Myocyte (in vitro differentiated cells): Measurements from ENCODE around the gene ECE1. TPM values are rescaled to one million over a fixed set of nuclear protein-coding genes. Genes with fewer than 3 reads are reported as not detected.
A peak's percentile ranks its signal among the peaks of the same experiment; 100 is the strongest.

Source experiments
- DNase-seq: peaks from one replicate; pipeline ENCODE4 v3.0.0-alpha.2; 2012; ENCODE audit warnings: low read depth
- total RNA-seq: library from RNA; depleted of rRNA; stranded (reverse); fragments of >200 nt; gene quantifications from 2 replicates; pipeline ENCODE4 v1.2.3, GENCODE V29; 2014

Gene ECE1
- total RNA-seq, 1 donor from 2014 or later = 15.9 TPM

DNA sequence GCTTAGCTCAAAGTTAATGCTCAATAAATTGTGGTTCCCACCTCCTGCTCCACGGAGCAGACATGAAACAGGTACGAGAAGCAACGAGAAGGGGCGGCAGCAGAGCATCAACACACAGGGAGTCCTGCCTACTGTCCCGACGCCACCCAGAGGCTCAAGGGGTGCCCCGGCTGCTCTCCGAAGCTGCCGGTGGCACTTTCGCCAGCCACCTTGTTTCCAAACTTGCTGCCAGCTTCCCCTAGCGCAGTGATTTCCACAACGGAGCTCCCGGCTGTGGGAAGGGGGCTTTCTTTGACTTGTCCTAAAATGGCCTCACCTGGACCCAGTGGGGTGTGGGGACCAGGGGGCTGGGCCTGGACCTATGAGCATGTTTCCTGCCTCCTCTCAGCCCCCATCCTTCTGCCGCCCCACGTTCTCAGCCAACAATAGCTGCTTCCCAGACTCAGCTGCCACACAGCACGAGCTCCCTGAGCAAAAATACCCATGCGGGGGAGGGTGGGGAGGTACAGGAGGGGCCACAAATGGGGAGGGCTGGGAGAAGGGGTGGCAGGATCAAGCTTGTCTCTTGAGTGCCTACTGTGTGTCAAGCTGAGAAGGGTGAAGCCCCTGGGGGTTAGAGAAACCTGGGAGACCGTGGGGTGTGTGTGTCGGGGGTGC is 35.6 kb upstream of the ECE1 start:
- DNase-seq = no peak

DNA sequence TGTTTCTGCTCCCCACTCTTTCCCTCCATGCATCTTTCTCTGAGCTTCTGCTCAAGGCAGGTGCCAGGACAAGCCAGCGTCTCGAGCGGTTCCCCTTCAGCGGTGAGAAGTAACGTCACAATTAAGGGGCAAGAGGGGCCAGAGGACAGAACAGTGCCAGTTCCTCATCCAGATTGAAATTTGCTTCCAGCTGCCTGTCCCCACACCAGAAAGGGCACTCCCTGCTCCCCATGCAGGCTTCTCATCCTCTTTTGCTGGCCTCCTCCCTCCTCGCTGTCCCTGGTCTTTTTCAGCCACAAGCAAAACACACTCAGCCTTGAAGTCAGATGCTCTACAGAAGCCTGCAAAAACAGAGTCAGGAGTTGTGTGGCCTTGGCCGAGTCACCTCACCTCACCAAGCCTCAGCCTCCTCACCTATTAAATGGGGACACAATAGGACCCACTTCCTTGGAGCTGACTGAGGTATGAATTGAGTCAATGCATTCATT is 35.0 kb upstream of the ECE1 start:
- no peak for DNase-seq

- peak; percentile 86 for DNase-seq
Observed at GRCh38 chr1:21324368-21325141, 34.3 kb upstream of the ECE1 start.

DNA sequence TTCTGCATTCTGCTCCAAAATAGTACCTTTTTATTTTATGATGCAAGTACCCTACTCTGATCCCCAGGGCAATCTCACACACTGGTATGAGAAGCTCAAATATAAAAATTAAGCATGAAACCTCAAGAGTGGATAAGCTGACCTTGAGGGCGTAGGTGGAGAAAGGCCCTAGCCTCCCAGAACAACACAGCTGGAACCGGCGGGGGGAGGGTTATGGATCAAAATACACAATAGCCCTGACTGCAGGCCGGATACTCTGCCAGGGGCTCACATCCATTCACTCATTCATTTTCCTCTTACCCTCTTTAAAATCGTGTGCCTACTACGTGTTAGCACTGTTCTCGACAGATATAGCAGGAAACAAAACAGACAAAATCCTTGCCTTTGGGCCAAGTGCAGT is 32.8 kb upstream of the ECE1 start:
- DNase-seq = no peak

GRCh38 chr1:21322681-21323016 is 32.4 kb upstream of the ECE1 start:
- no peak for DNase-seq

DNA sequence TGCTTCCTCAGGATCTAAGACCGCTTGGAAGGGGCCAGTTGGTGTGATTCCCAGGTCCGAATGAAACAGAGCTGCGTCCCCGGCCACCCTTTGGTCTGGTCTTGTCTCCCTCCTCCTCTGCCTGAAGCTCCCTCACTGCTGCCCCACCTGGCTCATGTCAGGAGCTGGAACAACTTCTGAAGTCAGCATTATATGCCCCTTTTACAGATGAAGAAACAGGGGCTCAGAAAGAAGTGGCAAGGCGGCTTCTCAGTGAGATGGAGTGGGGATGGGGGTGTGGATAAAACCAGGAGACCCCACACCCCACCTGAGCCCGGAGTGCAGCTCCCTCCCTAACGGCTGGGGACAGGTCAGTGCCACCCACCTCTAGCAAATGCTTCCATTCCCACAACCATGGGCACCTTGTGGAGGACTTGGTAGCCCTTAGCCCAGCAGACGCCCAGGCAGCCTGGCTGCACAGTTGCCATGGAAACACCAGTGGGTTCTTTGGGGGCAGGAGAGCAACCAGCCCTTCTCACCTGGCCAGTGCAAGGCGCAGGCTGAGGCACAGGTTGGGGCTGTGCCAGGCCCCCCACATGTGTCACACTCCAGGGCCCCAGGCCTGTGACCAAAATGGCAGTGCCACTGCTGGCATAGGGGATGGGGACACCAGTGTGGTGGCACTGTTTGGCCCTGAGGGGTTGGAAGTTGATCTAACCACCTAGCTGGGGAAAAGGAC is 31.9 kb upstream of the ECE1 start:
- DNase-seq = no peak

GRCh38 chr1:21320410-21321108 is 30.3 kb upstream of the ECE1 start:
- no peak for DNase-seq

DNA sequence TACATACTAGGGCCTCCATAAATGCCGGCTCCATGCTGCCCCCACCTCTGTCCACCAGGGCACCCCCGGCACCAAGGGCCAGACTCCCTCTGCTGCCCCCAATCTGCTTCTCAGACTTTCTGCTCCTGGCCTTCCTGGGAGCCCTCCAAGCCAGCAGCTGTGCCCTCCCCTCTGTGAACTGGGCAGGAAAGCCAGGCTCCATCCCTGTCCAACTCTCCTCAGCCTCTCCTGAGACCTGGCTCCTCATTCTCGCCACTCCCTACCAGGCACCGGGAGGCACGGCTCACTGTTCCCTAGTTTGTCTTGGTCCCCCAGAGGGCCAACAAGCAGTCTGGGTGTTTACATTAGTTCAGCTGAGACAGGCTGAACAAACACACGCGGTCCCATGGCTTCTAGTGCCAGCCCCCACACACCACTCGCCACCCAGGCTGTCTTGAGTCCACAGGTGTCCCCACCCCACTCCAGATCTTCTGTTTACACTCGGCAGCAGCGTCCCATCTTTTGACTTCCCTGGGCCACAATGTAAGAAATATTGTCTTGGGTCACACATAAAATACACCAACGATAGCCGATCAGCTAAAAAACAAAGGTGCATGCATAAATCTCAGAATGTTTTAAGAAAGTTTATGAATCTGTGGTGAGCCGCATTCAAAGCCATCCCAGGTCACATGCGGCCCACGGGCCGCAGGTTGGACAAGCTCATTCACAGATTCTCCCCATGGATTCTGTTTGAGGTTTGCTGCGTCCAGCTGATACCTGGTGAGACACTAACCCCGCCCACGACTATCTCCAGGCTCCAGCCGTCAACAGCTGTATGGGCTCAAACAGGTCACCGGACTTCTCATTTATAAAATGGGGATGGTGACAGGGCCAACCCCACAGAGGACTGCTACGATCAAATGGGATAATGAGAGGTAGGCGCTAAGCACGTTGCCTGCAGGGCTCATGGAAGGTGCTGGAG is 29.5 kb upstream of the ECE1 start:
- no peak for DNase-seq

DNA sequence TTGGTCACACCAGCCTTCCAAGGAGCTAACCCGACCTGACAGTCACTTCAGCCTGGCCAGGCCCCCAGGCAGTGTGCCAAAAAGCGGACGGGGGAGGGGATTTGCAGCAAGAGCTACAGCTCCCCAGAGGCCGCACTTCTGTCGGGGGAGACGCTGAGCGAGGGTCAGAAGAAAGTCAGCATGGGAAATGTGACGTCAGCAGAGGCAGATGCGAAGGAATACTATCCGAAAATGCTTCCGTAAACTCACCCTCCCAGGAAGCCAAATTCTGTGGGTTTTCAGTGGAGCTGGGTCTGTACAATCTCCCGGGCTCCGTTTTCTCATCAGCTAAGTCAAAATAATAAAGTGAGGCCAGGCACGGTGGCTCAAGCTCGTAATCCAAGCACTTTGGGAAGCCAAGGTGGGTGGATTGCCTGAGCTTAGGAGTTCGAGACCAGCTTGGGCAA is 28.5 kb upstream of the ECE1 start:
- no peak for DNase-seq

GRCh38 chr1:21318057-21318713 is 27.9 kb upstream of the ECE1 start:
- no peak for DNase-seq

DNA sequence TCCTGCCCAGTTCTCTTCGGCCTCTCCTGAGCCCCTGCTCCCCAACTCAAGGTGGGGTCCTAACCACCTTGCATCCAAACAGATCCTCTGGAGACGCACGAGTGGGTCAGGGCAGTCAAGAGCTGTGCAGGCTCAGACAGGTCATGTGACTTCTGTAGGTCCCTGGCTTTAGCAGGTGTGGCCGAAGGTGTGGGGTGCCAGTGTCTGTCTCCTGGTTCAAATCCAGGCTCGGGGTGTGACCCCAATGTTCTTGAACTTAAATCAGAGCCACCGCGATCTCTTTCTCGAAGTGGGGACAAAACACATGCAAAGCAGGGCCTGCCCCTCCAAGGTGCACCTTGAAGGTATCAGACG is 27.4 kb upstream of the ECE1 start:
- no peak for DNase-seq

DNA sequence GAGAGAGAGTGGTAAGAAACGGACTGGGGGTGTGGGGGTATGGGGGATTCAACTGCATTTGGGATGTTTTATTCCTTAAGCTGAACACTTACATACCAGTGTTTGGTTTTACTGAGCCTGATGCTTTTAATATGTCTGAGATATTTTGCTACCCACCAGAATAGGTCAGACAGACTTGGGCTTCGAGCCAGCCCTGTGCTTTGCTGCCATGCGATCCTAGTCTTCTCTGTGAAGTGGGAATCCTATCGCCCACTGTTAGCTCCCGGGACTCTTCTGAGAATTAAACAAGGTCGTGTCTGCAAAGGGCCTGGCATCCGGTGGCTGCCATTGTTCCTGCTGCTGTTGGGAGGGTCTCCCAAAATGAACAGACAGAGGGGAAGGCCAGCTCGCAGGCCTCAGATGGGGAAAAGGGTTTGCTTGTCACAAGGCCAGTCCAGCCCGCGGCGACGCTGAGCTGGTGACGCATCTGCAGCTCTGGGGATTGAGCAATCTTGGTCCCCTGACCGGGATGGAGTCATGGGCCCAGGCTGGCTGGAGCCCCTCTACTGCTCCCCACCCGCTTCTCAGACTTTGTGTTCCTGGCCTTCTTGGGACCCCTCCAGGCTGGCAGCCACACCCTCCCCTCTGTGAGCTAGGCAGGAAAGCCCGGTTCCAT is 26.9 kb upstream of the ECE1 start:
- no peak for DNase-seq

DNA sequence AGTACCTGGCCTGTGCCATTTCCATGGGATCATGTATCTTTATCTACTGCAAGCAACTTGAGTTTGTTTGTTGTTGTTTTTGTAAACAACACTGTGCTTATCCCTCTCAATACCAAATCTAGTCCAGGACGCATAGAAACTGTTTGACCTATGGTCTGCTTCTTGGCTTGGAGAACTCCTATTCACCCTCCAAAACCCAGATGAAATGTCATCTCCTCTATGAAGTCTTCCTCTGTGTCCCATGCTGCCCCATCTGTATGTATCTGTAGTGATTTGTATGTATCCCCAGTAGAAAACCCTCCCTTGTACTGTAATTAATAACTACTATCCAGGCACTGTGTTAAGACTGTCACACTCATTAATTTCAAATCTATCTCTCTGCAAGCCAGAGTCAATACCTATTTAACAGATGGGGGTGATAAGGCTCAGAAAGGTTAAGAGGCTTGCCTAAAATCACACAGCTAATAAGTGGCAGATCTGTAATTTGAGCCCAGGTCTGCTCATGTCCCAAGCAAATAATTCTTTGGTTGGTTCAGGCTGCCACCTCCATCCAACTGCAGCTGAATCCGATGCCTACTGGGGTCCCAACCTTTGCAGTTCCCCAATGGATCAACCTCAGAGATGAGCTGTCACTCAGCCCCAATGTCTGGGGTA is 24.6 kb upstream of the ECE1 start:
- no peak for DNase-seq

DNA sequence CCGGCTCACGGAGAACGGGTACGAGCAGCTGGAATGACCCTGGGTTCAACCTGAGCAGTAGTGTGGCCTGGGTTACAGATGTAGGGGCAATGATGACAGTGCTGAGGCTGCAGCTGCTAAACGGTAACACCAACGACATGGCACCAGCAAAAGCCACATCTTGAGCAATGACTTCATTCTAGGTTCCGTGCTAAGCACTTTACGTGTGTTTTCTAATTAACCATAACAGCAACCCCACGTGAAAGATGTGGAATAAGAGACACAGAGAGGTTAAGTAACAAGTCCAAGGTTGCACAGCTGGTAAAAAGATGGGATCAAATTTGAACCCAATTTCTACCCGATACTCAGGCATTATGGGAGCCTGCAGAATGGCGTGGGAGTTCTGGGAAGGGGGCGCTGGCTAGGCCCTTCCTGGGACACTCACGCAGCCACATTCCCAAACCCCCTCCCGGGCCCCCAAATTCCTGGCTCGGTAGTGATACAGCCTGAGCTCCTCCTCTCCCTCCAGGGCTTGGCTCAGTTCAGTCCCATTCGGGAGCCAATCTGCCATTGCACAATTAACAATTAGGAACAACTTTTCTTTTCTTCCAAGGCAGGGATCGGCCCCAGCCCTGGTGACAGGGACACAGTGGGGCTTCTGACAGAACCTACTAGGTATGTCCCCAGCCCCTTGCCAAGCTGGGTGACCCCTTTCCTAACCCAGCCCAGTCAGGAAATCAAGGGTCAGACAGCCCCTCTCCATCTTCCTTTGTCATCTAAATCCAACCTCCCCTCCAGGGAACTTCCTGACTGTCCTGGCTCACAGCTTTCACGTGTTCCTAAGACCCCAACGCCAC is 23.8 kb upstream of the ECE1 start:
- DNase-seq = no peak

GRCh38 chr1:21313203-21313885 is 23.1 kb upstream of the ECE1 start:
- DNase-seq = no peak

DNA sequence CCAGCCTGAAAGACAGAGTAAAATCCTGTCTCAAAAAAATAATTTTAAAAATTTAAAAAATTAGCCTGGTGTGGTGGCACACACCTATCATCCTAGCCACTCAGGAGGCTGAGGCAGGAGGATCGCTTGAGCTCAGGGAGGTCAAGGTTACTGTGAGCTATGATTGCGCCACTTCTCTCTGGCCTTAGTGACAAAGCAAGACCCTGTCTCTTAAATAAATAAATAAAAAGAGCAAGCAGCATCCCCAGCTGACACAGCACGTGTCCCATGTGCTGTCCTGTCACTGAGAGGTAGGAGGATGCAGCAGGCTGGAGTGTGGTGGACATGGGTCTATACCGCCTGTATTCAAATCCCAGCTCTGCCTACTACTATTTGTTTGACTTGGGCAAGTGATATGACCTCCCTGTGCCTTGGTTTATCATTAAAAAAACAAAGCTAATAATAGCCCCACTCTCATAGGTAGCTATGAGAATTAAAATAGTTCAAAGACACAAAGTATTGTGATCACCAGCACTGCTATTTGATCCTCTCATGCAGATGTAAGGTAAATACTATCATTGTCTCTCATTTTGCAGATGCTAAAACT is 22.2 kb upstream of the ECE1 start:
- no peak for DNase-seq

DNA sequence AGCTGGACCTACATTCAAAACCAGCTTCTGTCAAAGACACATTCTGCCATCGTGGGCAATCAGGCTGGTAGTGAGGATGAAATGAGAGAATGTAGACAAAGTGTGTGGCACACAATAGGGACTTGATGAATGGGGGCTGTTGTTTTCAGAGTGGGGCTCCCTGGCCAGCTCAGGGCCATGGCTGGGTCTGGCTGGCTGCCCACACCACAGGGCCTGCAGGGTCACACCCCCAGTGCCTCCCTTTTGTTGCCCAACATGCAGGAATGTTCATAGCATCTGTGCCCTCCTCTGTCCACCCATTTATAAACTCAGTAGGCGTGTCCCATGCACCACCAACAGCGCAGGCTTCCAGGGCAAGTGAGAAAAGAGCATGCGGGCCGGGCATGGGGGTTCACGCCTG is 20.8 kb upstream of the ECE1 start:
- peak; percentile 52 for DNase-seq
